Prostate gland (tissue), 2 donors: ENCODE data around the gene PLK4. TPM values are rescaled to one million over a fixed set of nuclear protein-coding genes. Genes with fewer than 3 reads are reported as not detected.

Experiments used
- DNase-seq: peaks from one replicate; pipeline ENCODE4 v3.0.0-alpha.2; 2019; ENCODE audit warnings: low spot score
- H3K27ac ChIP-seq, 2 donors: fragments of 200-600 bp; sonication (generic); 2 replicates each; pipeline ENCODE4 v1.5.1; 2017 to 2019
- H3K27me3 ChIP-seq: fragments of 200-600 bp; sonication (generic); replicated peaks from 2 replicates; pipeline ENCODE4 v1.5.1; 2019; ENCODE audit not compliant: insufficient read depth
- H3K36me3 ChIP-seq, 2 donors: fragments of 200-600 bp; sonication (generic); 1 replicate in 1 of 2; 2 replicates in 1 of 2; pipeline versions ENCODE4 v1.5.1 to v1.8.1; 2017 to 2019
- H3K4me1 ChIP-seq: fragments of 200-600 bp; sonication (generic); replicated peaks from 2 replicates; pipeline ENCODE4 v1.5.1; 2019
- H3K4me3 ChIP-seq, 2 donors: fragments of 200-600 bp; sonication (generic); 2 replicates each; pipeline ENCODE4 v1.5.1; 2017 to 2019
- H3K9me3 ChIP-seq: fragments of 200-600 bp; sonication (generic); 2 replicates; pipeline ENCODE4 v1.5.1; 2017
- CTCF ChIP-seq, 4 experiments: fragments of 200-600 bp in 2 of 4; fragments of 450-650 bp in 2 of 4; sonication (generic) in 2 of 4; IDR thresholded peaks; 1 replicate in 3 of 4; 2 replicates in 1 of 4; pipeline ENCODE4 v1.5.1; 2016 to 2019; ENCODE audit warnings: antibody characterized with exemption in 4 of 4, mild to moderate bottlenecking in 2 of 4, moderate library complexity in 2 of 4
- POLR2A ChIP-seq: fragments of 450-650 bp; IDR thresholded peaks from one replicate; pipeline ENCODE4 v1.6.1; 2016; ENCODE audit warnings: antibody characterized with exemption, mild to moderate bottlenecking
- POLR2AphosphoS5 ChIP-seq: sonication (generic); formaldehyde crosslinking; IDR thresholded peaks from one replicate; pipeline ENCODE4 v1.6.1; 2017; ENCODE audit warnings: antibody characterized with exemption
- WGBS: methylation state at CpG from one replicate; pipeline ENCODE4 v1.1.5; 2018; 5-methylcytosine and 5-hydroxymethylcytosine counted together
- intact Hi-C: fragments of 100-400 bp; cut with DNase I; formaldehyde crosslinking; loops from one replicate; pipeline ENCODE4 v1.14.2; 2022
- total RNA-seq, 2 donors: library from RNA; depleted of rRNA; stranded (reverse); fragments of >200 nt; gene quantifications; one replicate each; pipeline ENCODE4 v1.1.0, GENCODE V29; 2016

The PLK4 gene
- total RNA-seq, 2 donors from 2014 or later: 6.8 to 14.6 TPM

GRCh38 chr4:127875791-127876190 lies 4.9 kb upstream of the PLK4 start:
- no peak for DNase-seq
- no peaks in the 10 kb centered on the region for H3K27me3 ChIP-seq
- no peaks in the 10 kb centered on the region for H3K9me3 ChIP-seq
- no peaks in the 10 kb centered on the region for H3K4me1 ChIP-seq
- TF ChIP-seq CTCF (IDR thresholded peaks at IDR 0.05) (no peak), POLR2A (no peak), POLR2AphosphoS5 (no peak)
- no peak overlapping the region for H3K4me3 ChIP-seq
- no peaks in the 10 kb centered on the region for H3K36me3 ChIP-seq
- no peak overlapping the region for H3K27ac ChIP-seq
- intact Hi-C loops: no loop called here

GRCh38 chr4:127881563-127881864 lies 821 bp downstream of the PLK4 start:
- 0% methylated on average over 7 of the region's 7 CpGs for WGBS
- intact Hi-C loops: loop anchor here (5.0 kb wide), 1 partner anchor 99 kb away; the partner anchor contains the start of gene HSPA4L
- Histone ChIP-seq H3K9me3 (no peaks in the 10 kb centered on the region), H3K4me3 (peak overlapping the region; percentile 67 to 75), H3K27me3 (no peaks in the 10 kb centered on the region), H3K36me3 (no peaks in the 10 kb centered on the region), H3K27ac (peak overlapping the region; percentile 84 to 87), H3K4me1 (no peaks in the 10 kb centered on the region)
- TF ChIP-seq CTCF (IDR thresholded peaks at IDR 0.05) (no peak), POLR2AphosphoS5 (no peak), POLR2A (no peak)
- no peak for DNase-seq

GRCh38 chr4:127888559-127888958 lies 7.9 kb downstream of the PLK4 start:
- Histone ChIP-seq H3K9me3 (no peaks in the 10 kb centered on the region), H3K27me3 (no peaks in the 10 kb centered on the region), H3K4me1 (no peaks in the 10 kb centered on the region), H3K4me3 (no peak overlapping the region), H3K27ac (no peak overlapping the region), H3K36me3 (no peaks in the 10 kb centered on the region)
- no peak for TF ChIP-seq CTCF (IDR thresholded peaks at IDR 0.05)
- no peak for TF ChIP-seq POLR2A
- TF ChIP-seq POLR2AphosphoS5: no peak
- intact Hi-C loops: no loop called here
- no peak for DNase-seq
- WGBS: 91% methylated on average over 1 of the region's 1 CpG

GRCh38 chr4:127889903-127890302 lies 9.2 kb downstream of the PLK4 start:
- H3K4me3 ChIP-seq: no peak overlapping the region
- intact Hi-C loops: no loop called here
- H3K9me3 ChIP-seq: no peaks in the 10 kb centered on the region
- H3K27ac ChIP-seq: no peak overlapping the region
- no peaks in the 10 kb centered on the region for H3K36me3 ChIP-seq
- TF ChIP-seq POLR2AphosphoS5 (no peak), CTCF (IDR thresholded peaks at IDR 0.05) (no peak), POLR2A (no peak)
- H3K4me1 ChIP-seq: no peaks in the 10 kb centered on the region
- WGBS: 79% methylated on average over 3 of the region's 3 CpGs
- no peak for DNase-seq
- H3K27me3 ChIP-seq: no peaks in the 10 kb centered on the region

- no peak for DNase-seq
- H3K9me3 ChIP-seq: no peaks in the 10 kb centered on the region
- H3K36me3 ChIP-seq: no peaks in the 10 kb centered on the region
- no peak overlapping the region for H3K4me3 ChIP-seq
- intact Hi-C loops: no loop called here
- no peaks in the 10 kb centered on the region for H3K27me3 ChIP-seq
- no peak overlapping the region for H3K27ac ChIP-seq
- 48% methylated on average over 1 of the region's 1 CpG for WGBS
- TF ChIP-seq CTCF (IDR thresholded peaks at IDR 0.05) (no peak), POLR2AphosphoS5 (no peak), POLR2A (no peak)
- no peaks in the 10 kb centered on the region for H3K4me1 ChIP-seq
These were observed 15.4 kb downstream of the PLK4 start for GRCh38 chr4:127896069-127896468.
